ENCODE data around the gene HMX3.

HMX3 gene

GRCh38 chr10:123134343-123134914 lies 1.3 kb upstream of the HMX3 start:
- no peak for DNase-seq (ENCODE audit: low read depth)
- TF ChIP-seq CTCF (conservative IDR thresholded peaks at IDR 0.05; ENCODE audit: low read depth, low read length): no peak
- no peak overlapping the region for H3K4me3 ChIP-seq (ENCODE audit: low read length)

GRCh38 chr10:123134915-123135414 lies 805 bp upstream of the HMX3 start:
- TF ChIP-seq CTCF (conservative IDR thresholded peaks at IDR 0.05; ENCODE audit: low read depth, low read length): no peak

GRCh38 chr10:123136221-123136805 lies 543 bp downstream of the HMX3 start:
- no peak for DNase-seq (ENCODE audit: low read depth)
- TF ChIP-seq CTCF (conservative IDR thresholded peaks at IDR 0.05; ENCODE audit: low read depth, low read length): no peak
- H3K4me3 ChIP-seq (ENCODE audit: low read length): no peak overlapping the region

More at GRCh38 chr10:123134915-123135414, 805 bp upstream of the HMX3 start:
- DNase-seq (ENCODE audit: low read depth): no peak
- H3K4me3 ChIP-seq (ENCODE audit: low read length): no peak overlapping the region

GRCh38 chr10:123136806-123137642 lies 1.3 kb downstream of the HMX3 start:
- no peak for TF ChIP-seq CTCF (conservative IDR thresholded peaks at IDR 0.05; ENCODE audit: low read depth, low read length)
- no peak overlapping the region for H3K4me3 ChIP-seq (ENCODE audit: low read length)
- no peak for DNase-seq (ENCODE audit: low read depth)

- no peak for TF ChIP-seq CTCF (conservative IDR thresholded peaks at IDR 0.05; ENCODE audit: low read depth, low read length)
- H3K4me3 ChIP-seq (ENCODE audit: low read length): no peak overlapping the region
- no peak for DNase-seq (ENCODE audit: low read depth)
These were observed 3.4 kb downstream of the HMX3 start for GRCh38 chr10:123139165-123139520.

GRCh38 chr10:123139521-123140163 lies 3.9 kb downstream of the HMX3 start:
- no peak for DNase-seq (ENCODE audit: low read depth)
- TF ChIP-seq CTCF (conservative IDR thresholded peaks at IDR 0.05; ENCODE audit: low read depth, low read length): no peak
- H3K4me3 ChIP-seq (ENCODE audit: low read length): no peak overlapping the region

Data from retinal pigment epithelial cell (primary cell).